GM19193 (cell line): ENCODE data around the gene PHACTR1.
A peak's percentile ranks its signal among the peaks of the same experiment; 100 is the strongest.

Source experiments
- POLR2A ChIP-seq: IDR thresholded peaks from 4 replicates; pipeline ENCODE4 v1.6.1; 2011; ENCODE audit not compliant: insufficient read depth, insufficient read length; ENCODE audit errors: extremely low read depth

Gene PHACTR1

DNA sequence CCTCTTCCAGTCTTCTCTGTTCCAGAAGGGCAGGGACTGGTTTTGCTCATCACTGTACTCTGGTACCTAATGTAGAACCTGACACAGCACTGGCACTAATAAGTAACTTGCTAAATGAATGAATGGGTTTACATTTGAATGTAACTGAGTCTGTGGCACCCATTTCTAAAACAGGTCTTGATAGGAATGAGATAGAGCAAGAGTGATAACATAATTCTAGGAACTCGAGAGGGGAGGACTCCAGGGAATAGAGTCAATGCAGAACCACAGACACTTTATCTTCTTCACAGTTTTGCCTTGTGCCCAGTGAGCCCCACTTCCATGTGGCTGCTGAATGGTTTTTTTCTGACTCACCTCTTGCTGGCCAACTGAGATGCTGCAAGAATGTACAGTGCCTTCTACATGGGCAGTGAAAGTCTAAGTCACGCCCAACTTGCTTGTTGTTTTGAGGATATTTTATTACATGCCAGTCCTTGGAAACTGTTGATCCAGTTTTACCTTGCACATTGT lies 550.6 kb downstream of the PHACTR1 start:
- TF ChIP-seq POLR2A, result no peak

DNA sequence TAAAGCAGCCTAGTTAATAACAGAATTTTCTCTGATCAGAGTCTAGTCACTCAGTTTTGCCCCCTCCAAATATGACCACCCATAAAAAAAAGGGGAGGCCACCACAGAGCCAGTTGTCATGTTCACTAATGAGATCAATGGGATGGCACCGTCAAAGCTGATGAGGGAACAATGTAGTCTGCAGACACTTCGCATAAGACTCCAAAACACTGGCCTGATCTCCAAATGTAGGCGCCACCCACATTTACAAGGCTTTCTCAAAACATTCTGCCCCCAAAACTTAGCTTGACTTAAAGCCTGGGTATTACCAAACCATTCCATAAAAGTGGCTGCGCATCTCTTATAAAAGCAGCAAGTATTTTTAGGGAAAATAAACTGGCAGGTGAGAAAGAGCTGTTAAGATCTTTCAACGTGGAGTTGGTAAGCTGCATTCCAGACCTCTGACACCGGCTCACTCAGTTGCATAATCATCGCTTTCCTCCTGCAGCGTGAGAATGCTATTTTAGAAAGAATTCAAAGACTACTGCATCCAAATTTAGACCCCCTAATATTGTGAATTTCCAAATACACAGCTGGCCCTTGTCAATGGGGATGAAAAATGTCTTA lies 552.4 kb downstream of the PHACTR1 start:
- no peak for TF ChIP-seq POLR2A

DNA sequence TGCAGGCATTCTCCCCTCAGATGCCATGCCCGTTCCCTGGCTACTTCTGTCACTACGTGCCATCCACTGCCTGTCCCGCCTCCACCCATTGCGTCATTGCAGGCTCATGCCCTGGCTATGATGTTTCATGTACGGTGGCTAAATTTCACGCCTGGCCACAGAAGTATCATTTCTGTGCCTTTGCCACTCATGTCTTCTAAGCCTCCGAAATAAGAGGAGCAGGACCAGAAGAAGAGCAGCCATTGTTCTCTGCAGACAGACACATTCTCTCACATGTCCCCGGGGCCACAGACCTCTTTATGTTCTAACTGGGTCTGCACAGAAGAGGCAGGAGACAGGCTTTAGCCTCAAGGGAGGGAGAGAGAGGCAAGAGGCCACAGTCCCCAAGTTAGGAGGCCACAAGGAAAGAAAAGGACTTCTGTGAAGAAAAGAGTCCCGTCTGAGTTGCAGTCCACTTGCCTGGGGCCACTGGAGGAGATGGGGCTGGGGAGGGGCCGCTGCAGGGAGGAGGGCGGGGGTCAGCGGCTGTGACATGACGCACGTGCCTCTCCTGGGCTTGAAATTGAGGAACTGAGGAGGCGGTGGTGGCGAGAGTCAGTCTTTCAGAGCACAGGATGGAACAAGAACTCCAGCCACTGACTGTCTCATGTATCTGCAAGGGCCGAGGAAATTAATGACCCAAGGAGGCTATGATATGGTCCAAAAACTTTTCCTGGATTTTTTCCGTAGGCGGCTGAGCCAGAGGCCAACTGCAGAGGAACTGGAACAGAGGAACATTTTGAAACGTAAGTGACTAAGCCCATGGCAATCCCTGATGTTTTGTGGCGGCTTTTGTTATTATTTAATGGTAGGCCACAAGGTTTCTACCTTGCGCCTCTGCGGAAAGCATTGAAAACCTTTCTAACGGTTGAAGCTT lies 555.8 kb downstream of the PHACTR1 start:
- peak; percentile 72 for TF ChIP-seq POLR2A

DNA sequence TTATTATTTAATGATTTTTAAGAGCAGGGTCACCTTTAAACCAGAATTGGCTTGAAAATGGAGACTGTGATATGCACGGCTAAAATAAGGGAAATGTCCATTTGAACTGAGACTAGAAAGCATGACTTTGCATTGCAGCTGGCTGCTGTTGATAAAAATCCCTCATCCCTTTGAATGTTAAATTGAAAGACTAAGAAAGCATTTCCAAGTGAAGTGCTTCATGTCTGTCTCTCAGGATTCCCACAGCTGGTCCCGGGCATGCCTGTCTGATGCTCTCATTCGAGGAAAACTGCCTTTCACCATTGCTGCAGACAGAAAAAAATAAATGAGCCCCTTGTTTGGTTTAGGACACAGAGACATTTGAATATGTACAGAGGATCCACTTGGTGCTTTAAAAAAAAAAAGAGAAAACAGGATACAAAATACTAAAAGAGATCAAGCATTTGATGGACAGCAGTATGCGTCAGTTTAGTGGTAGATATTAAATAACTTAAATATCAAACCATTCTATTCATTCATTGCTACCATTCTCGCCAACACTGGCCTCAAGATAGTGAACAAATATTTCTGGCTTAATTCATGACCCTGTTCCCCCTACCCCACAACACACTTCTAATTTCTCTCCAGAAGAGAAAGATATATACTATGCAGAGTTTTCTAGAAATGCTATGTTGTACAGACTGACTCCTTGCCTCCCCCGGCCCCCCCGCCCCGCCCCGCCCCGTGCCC lies 556.8 kb downstream of the PHACTR1 start:
- no peak for TF ChIP-seq POLR2A

DNA sequence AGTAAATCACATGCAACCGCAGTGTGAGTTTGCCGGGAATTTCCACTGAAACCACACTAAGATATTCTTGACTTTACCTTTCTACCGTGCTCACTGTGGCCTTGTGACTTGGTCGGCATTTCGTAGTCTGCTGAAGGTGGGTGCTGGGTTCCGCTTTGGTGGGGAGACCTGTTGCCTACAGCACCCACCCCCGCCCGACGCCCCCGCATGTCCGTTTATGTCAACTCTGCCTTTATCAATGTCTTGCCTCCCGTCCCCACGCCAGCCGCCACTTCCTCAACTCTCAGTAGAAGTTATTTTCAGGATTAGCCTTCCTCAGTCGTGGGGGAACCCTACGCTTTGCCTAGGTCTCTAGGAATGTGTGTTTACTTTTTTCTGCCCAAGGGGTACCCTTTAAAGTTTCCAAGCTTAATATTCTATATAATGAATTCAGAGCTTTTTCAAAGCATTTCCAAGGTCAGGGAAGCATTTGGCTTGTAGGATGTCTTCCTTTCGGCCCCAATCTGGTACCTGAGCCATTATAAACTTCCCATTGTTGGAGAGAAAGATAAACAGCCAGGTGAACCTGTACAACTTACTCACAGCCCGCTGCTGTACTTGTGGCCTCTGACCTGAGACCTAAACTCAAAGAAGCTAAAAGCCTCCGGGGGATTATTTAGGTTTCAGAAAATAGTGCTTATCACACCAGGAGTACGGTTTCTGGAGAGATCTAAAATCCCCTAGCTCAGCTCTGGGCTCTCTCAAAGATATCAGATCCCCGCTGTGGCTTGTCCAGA lies 557.6 kb downstream of the PHACTR1 start:
- TF ChIP-seq POLR2A, result peak; percentile 52

DNA sequence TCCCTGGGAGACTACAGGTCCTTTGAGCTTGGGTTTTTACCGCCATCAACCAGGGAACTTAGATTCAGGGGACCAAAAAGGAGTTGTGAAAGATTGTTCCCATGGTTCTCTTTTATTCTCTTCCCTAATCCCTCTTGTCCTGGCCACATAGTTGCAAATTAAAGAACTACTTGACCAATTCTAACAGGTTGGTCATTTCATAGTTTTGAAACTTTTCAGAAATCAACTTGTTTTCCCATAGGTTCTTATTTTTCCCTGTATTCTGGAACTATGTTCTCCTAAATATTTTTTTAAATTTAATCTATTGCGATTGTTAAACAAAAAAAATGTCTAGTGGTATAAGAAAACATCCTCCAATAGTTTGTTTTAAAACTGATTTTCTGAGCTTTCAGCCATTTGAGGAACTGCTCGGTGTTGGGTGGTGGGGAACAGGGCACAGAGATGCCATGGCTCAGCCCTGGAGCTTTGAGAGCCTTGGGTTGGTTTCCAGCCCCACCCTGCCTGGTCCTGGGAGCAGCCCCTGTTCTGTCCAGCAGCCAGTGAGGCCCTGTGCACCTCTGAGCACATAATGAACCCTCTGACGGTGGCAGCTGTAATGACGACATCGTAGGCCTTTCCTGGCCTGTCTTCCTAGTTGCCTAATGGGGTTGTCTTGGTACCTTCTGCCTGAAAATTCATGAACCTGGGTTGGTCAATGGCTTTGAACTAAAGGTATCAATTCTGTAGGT lies 558.3 kb downstream of the PHACTR1 start:
- no peak for TF ChIP-seq POLR2A

DNA sequence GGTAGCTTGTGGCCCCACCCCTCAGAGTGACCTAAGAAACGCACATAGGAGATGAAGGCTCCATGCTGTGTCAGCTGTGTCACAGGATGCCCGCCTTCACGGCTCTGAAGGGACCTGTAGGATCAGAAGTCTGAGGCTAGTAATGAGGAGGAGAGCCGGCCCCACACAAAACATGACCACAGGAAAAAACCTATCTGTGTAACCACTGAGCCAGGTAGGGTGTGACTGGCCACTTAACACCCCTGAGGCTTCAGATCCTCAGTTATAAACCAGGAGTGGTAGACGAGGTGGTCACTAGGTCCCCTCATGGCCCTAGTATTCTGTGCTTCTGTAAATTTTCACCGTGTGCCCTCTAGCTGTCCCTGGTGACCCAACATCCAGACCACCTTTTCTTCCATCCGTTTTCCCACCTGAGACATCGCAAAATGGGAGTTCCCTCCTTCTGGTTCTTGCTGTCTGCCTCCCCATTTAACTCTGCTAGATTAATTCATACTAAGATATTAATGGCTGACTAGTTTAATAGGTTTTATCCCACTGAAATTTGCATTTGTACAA lies 558.9 kb downstream of the PHACTR1 start:
- no peak for TF ChIP-seq POLR2A

DNA sequence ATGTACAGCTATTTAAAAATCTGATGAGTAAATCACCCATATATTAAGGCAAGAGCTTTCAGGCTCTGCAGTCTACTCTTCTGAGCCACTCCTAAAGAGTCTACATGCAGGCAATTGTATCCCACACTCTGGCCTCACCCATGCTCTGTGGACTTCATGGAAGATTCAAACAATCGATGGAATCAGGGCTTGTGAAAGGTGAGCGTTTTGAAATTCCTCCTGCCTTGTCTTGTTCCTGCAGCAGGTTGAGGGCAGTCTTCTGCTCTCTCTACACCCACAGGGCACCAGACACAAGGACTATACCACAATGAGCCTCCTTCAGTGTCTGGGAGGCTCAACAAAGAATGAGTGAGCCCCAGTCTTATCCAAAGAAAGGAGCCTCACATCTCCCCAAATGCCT lies 560.7 kb downstream of the PHACTR1 start:
- no peak for TF ChIP-seq POLR2A

DNA sequence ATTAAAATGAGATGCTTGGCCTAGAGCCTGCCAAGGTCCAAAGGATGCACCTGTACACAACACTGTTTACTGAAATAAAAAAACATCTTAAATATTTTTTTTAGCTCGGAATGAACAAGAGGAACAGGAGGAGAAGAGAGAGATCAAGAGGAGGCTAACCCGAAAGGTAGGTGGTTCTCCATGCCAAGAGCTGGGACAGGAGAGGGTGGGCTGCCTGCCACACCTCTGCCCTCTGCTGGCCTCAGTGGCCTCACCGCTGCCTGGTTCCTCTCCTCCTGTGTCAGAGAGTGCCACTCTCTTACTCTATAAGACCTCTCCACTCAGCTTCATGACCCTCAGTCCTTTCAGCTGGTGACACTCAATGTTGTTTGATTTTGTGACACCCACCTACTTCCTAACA lies 561.6 kb downstream of the PHACTR1 start:
- no peak for TF ChIP-seq POLR2A

DNA sequence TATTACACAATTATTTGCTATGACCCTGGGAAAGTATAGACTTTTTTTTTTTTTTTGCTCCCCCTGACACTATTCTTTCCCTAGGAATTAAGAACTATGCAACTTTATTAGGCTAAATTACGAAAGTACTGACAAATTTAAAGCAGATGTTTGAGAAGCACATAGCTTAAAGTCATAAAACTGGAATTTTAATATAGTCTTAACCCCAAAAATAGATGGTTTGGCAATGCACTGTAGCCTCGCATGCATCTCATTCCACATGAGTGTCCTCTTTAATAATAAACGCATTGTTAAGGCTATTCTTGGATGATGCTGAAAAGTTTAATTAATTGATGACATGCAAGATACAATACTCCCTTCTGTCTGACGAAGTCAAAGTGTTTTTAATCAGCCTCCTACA lies 562.4 kb downstream of the PHACTR1 start:
- no peak for TF ChIP-seq POLR2A

DNA sequence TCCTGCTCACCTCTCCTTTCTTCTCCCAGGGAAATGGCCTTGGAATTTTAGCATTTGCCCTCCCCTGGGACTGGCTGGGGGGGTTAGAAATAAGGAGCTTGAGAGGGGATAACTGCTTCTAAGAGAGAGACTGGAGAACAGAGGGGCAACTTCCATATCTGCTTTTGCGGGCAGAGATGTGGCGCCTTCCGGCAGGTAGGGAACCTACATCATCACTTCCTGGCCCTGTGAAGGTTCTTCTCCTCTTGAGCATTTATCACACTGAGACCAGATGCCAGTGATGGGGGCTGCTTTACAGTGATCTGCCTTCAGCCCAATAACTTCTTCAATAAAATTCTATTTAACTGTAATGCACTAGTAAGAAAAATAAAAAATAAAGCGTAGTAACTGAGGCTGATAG lies 563.7 kb downstream of the PHACTR1 start:
- no peak for TF ChIP-seq POLR2A

DNA sequence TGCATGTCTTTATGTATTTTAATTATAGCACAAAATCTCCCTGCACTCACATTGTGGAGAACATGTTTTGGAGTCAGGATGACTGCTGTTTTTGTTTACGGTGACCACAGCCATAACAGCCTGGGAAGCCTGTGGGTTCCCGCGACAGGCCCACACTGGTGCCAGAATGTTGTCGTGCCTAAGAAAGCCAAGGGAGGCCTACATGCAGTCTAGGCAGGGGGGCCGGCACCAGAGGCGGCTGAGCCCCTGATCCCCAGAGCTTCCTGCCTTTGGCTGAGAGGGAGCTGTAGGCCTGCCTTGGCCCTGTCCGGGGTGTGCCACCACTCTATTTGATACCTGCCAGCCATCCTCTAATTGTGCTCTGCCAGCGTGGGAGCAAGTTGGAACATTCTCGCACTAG lies 565.1 kb downstream of the PHACTR1 start:
- TF ChIP-seq POLR2A, result no peak

DNA sequence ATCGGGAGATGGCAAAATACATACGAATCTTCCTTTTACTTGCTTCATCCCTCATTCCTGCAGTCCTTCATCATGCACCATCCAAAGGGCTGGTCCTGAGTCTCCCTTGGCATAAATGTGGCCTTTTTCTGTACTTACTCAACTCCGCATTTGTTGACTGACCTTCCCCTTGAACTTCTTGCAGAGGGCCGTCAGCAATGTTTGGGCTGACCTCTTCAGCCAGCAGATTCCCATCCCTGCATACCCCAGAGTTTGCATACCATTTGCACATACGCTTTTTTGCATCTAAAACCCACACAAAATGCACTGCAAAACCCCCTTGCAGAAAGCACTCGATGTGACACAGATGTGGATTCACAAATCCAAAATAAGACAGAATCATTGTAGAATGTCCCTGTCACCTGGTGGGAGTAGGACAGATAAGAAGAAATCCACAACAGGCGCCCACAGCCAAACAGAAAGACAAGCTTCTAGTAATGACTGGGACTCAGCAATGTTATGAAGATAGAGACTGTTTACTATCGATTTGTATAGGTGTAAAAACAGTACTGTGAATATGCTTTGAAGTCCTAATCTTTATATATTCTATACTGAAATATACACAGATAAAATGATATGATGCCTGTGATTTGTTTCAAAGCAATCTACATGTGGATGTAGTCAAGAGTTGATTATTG lies 566.0 kb downstream of the PHACTR1 start:
- TF ChIP-seq POLR2A, result no peak
